HL-60 (cell line): ENCODE data around the gene THRAP3.

ENCODE experiments used
- GABPA ChIP-seq: IDR thresholded peaks from 2 replicates; pipeline ENCODE4 v1.6.1; 2012; ENCODE audit warnings: low read depth
- TF ChIP-seq, protein P1 (sequence below): IDR thresholded peaks from one replicate; pipeline ENCODE4 v1.5.1; 2011; ENCODE audit warnings: low read length, control low read depth, inconsistent platforms; ENCODE audit not compliant: insufficient read depth

DNA sequence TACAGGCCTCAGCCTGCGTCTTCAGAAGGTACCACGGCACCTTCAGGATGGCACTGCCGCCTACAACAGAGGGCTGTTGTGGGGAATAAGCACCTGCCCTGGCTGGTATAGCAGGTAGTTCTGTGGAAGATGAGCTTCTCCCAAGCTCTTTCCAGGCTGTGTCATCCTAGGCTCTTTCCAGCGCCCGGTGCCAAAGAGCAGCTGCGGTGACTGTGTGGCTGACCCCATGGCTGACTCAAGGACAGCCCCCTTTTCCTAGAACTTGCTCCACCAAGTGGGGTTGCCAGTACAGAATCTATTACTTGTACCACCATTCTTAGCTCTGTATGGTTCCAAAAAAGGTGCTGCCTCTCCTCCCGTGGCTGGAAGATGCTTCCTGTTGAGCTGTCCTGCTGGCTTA, 121.1 kb downstream of the THRAP3 start:
- TF ChIP-seq, protein P1, sequence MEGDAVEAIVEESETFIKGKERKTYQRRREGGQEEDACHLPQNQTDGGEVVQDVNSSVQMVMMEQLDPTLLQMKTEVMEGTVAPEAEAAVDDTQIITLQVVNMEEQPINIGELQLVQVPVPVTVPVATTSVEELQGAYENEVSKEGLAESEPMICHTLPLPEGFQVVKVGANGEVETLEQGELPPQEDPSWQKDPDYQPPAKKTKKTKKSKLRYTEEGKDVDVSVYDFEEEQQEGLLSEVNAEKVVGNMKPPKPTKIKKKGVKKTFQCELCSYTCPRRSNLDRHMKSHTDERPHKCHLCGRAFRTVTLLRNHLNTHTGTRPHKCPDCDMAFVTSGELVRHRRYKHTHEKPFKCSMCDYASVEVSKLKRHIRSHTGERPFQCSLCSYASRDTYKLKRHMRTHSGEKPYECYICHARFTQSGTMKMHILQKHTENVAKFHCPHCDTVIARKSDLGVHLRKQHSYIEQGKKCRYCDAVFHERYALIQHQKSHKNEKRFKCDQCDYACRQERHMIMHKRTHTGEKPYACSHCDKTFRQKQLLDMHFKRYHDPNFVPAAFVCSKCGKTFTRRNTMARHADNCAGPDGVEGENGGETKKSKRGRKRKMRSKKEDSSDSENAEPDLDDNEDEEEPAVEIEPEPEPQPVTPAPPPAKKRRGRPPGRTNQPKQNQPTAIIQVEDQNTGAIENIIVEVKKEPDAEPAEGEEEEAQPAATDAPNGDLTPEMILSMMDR: no peak
- no peak for TF ChIP-seq GABPA
